Activated T-helper 1 cell treated with anti-CD3 and anti-CD28 coated beads, Interleukin-12 subunit alpha, Interleukin-12 subunit beta, Interleukin-2, Interleukin-4 antibody, amounts not matched to agents 30 ng/mL and 10 ng/mL and 1 ng/mL, durations not matched to agents 14 hours and 24 hours and 36 hours (primary cell): ENCODE results near the gene RAB34. TPM values are rescaled to one million over a fixed set of nuclear protein-coding genes. Genes with fewer than 3 reads are reported as not detected.
"Not testable (repeated sequence)": the region's sequence is repeated elsewhere in the genome, so short reads cannot be mapped to it uniquely, and the experiment has no call there.

Experiments used
- DNase-seq: peaks from one replicate; pipeline ENCODE4 v3.0.0; 2021; ENCODE audit warnings: low spot score
- H3K27ac Mint-ChIP-seq: one replicate; pipeline ENCODE4 v1.8.0; 2021; ENCODE audit warnings: mild to moderate bottlenecking, mixed read lengths
- H3K27me3 Mint-ChIP-seq: one replicate; pipeline ENCODE4 v1.8.0; 2022; ENCODE audit warnings: mild to moderate bottlenecking, moderate library complexity, mixed read lengths; ENCODE audit not compliant: insufficient read depth
- H3K36me3 Mint-ChIP-seq: one replicate; pipeline ENCODE4 v1.8.0; 2021; ENCODE audit warnings: low read depth, mixed read lengths
- H3K4me1 Mint-ChIP-seq: one replicate; pipeline ENCODE4 v1.8.0; 2021; ENCODE audit warnings: low read depth, mixed read lengths
- H3K4me3 Mint-ChIP-seq: one replicate; pipeline ENCODE4 v1.8.0; 2021; ENCODE audit warnings: mild to moderate bottlenecking, moderate library complexity, mixed read lengths
- H3K9me3 Mint-ChIP-seq: one replicate; pipeline ENCODE4 v1.8.0; 2021; ENCODE audit warnings: mixed read lengths
- intact Hi-C: fragments of 100-400 bp; cut with micrococcal nuclease; formaldehyde crosslinking; loops from one replicate; pipeline ENCODE4 v1.15.1; 2024
- total RNA-seq: library from RNA; stranded (reverse); gene quantifications from 2 replicates; pipeline ENCODE4 v1.2.3, GENCODE V29; 2022

RAB34 gene
- total RNA-seq, 1 donor from 2014 or later: 17.6 TPM

- Mint-ChIP-seq H3K27ac (no peak overlapping the region), H3K4me1 (peaks cover 48% of the 10 kb centered on the region), H3K4me3 (no peak overlapping the region), H3K36me3 (peaks cover 8% of the 10 kb centered on the region), H3K27me3 (no peaks in the 10 kb centered on the region), H3K9me3 (no peaks in the 10 kb centered on the region)
- no peak for DNase-seq
- intact Hi-C loops: loop anchor here (1.0 to 5.0 kb wide), 4 partner anchors 8 to 562 kb away; partner anchors contain the start of genes FAM222B and NUFIP2
These were observed 12.3 kb upstream of the RAB34 start for GRCh38 chr17:28729950-28730330.

GRCh38 chr17:28728364-28729200, 10.9 kb upstream of the RAB34 start, which contains the start of gene NEK8:
NEK8 (plus strand) TSS chr17:28728788; CDS start chr17:28728814, 26 bp downstream.
- Mint-ChIP-seq H3K27ac (peak within 1 kb of the TSS; percentile 98), H3K4me3 (peak within 1 kb of the TSS; percentile 97), H3K36me3 (peaks cover 18% of the 10 kb centered on the region), H3K9me3 (no peaks in the 10 kb centered on the region), H3K27me3 (no peaks in the 10 kb centered on the region), H3K4me1 (peaks cover 58% of the 10 kb centered on the region)
- peak; percentile 95 for DNase-seq
- intact Hi-C loops: loop anchor here (1.0 to 5.0 kb wide), 8 partner anchors 9 to 564 kb away; partner anchors contain the start of genes FAM222B, NUFIP2 and RPL23A

GRCh38 chr17:28726627-28727491, 9.2 kb upstream of the RAB34 start:
- H3K9me3 Mint-ChIP-seq: no peaks in the 10 kb centered on the region
- DNase-seq: peak; percentile 91
- peaks cover 32% of the 10 kb centered on the region for H3K36me3 Mint-ChIP-seq
- peaks cover 65% of the 10 kb centered on the region for H3K4me1 Mint-ChIP-seq
- peak overlapping the region; percentile 97 for H3K4me3 Mint-ChIP-seq
- no peaks in the 10 kb centered on the region for H3K27me3 Mint-ChIP-seq
- intact Hi-C loops: loop anchor here (1.0 to 5.0 kb wide), 10 partner anchors 16 to 565 kb away; partner anchors contain the start of genes DHRS13, NUFIP2 and PROCA1
- peak overlapping the region; percentile 98 for H3K27ac Mint-ChIP-seq

GRCh38 chr17:28726226-28726626, 8.6 kb upstream of the RAB34 start, which contains the start of gene TLCD1:
TLCD1 (minus strand) TSS chr17:28726233; CDS start chr17:28726097, 136 bp downstream.
- Mint-ChIP-seq H3K4me1 (peaks cover 70% of the 10 kb centered on the region), H3K27ac (peak within 1 kb of the TSS; percentile 98), H3K27me3 (no peaks in the 10 kb centered on the region), H3K9me3 (no peaks in the 10 kb centered on the region), H3K36me3 (peaks cover 36% of the 10 kb centered on the region), H3K4me3 (peak within 1 kb of the TSS; percentile 97)
- intact Hi-C loops: loop anchor here (1.0 to 5.0 kb wide), 4 partner anchors 15 to 566 kb away; partner anchors contain the start of genes NUFIP2 and PROCA1
- peak; percentile 73 for DNase-seq

GRCh38 chr17:28725660-28726225, 8.1 kb upstream of the RAB34 start:
- intact Hi-C loops: loop anchor here (1.0 to 5.0 kb wide), 4 partner anchors 14 to 567 kb away; partner anchors contain the start of genes NUFIP2 and PROCA1
- no peaks in the 10 kb centered on the region for H3K27me3 Mint-ChIP-seq
- H3K36me3 Mint-ChIP-seq: peaks cover 41% of the 10 kb centered on the region
- H3K4me1 Mint-ChIP-seq: peaks cover 71% of the 10 kb centered on the region
- peak overlapping the region; percentile 86 for H3K27ac Mint-ChIP-seq
- H3K9me3 Mint-ChIP-seq: no peaks in the 10 kb centered on the region
- DNase-seq: no peak
- peak overlapping the region; percentile 89 for H3K4me3 Mint-ChIP-seq

- Mint-ChIP-seq H3K9me3 (no peaks in the 10 kb centered on the region), H3K36me3 (peaks cover 46% of the 10 kb centered on the region), H3K27me3 (no peaks in the 10 kb centered on the region), H3K4me3 (peak overlapping the region; percentile 89), H3K4me1 (peaks cover 75% of the 10 kb centered on the region), H3K27ac (peak overlapping the region; percentile 86)
- no peak for DNase-seq
- intact Hi-C loops: loop anchor here (5.0 kb wide), 2 partner anchors 412 to 567 kb away; partner anchors contain the start of gene NUFIP2
These were observed 7.5 kb upstream of the RAB34 start for GRCh38 chr17:28725166-28725659.

- Mint-ChIP-seq H3K36me3 (peaks cover 51% of the 10 kb centered on the region), H3K27me3 (no peaks in the 10 kb centered on the region), H3K9me3 (no peaks in the 10 kb centered on the region), H3K4me3 (peak overlapping the region; percentile 89), H3K27ac (peak overlapping the region; percentile 86), H3K4me1 (peaks cover 71% of the 10 kb centered on the region)
- intact Hi-C loops: loop anchor here (5.0 kb wide), 2 partner anchors 413 to 568 kb away; partner anchors contain the start of gene NUFIP2
- no peak for DNase-seq
These were observed 7.0 kb upstream of the RAB34 start for GRCh38 chr17:28724500-28725165.

- peak overlapping the region; percentile 89 for H3K4me3 Mint-ChIP-seq
- peak overlapping the region; percentile 86 for H3K27ac Mint-ChIP-seq
- DNase-seq, H3K27me3 Mint-ChIP-seq, H3K9me3 Mint-ChIP-seq, intact Hi-C loops: not testable (repeated sequence)
- peaks cover 72% of the 10 kb centered on the region for H3K4me1 Mint-ChIP-seq
- peaks cover 53% of the 10 kb centered on the region for H3K36me3 Mint-ChIP-seq
These were observed 6.3 kb upstream of the RAB34 start for GRCh38 chr17:28723836-28724499.

GRCh38 chr17:28723159-28723835, 5.6 kb upstream of the RAB34 start:
- Mint-ChIP-seq H3K4me1 (peaks cover 71% of the 10 kb centered on the region), H3K36me3 (peaks cover 53% of the 10 kb centered on the region), H3K4me3 (peak overlapping the region; percentile 49), H3K27me3 (peaks cover 7% of the 10 kb centered on the region), H3K9me3 (no peaks in the 10 kb centered on the region), H3K27ac (peak overlapping the region; percentile 17)
- no peak for DNase-seq
- intact Hi-C loops: no loop called here

GRCh38 chr17:28722417-28723158, 4.9 kb upstream of the RAB34 start:
- H3K4me1 Mint-ChIP-seq: peaks cover 69% of the 10 kb centered on the region
- H3K9me3 Mint-ChIP-seq: no peaks in the 10 kb centered on the region
- peak overlapping the region; percentile 100 for H3K4me3 Mint-ChIP-seq
- peaks cover 7% of the 10 kb centered on the region for H3K27me3 Mint-ChIP-seq
- H3K27ac Mint-ChIP-seq: peak overlapping the region; percentile 48
- no peak for DNase-seq
- intact Hi-C loops: no loop called here
- peaks cover 53% of the 10 kb centered on the region for H3K36me3 Mint-ChIP-seq
